HG02798 (cell line): Measurements from ENCODE around the gene SPATA2.
"Not testable (repeated sequence)": the region's sequence is repeated elsewhere in the genome, so short reads cannot be mapped to it uniquely, and the experiment has no call there.

ENCODE experiments used
- ATAC-seq: cut with Tn5 transposase; IDR thresholded peaks from one replicate; pipeline ENCODE4 v1.9.1; 2021; ENCODE audit warnings: mild to moderate bottlenecking; ENCODE audit not compliant: unreplicated experiment, poor library complexity

The SPATA2 gene

GRCh38 chr20:49906101-49906604 lies 9.2 kb downstream of the SPATA2 start:
- no peak for ATAC-seq

- ATAC-seq: no peak
Measured at GRCh38 chr20:49905415-49906091, 9.8 kb downstream of the SPATA2 start.

GRCh38 chr20:49904440-49905214 lies 10.7 kb downstream of the SPATA2 start:
- ATAC-seq: no peak

- no peak for ATAC-seq
Measured at GRCh38 chr20:49901588-49901987, 13.7 kb downstream of the SPATA2 start.

GRCh38 chr20:49899541-49900383 lies 15.6 kb downstream of the SPATA2 start:
- no peak for ATAC-seq

GRCh38 chr20:49896204-49896603 lies 19.1 kb downstream of the SPATA2 start:
- no peak for ATAC-seq

DNA sequence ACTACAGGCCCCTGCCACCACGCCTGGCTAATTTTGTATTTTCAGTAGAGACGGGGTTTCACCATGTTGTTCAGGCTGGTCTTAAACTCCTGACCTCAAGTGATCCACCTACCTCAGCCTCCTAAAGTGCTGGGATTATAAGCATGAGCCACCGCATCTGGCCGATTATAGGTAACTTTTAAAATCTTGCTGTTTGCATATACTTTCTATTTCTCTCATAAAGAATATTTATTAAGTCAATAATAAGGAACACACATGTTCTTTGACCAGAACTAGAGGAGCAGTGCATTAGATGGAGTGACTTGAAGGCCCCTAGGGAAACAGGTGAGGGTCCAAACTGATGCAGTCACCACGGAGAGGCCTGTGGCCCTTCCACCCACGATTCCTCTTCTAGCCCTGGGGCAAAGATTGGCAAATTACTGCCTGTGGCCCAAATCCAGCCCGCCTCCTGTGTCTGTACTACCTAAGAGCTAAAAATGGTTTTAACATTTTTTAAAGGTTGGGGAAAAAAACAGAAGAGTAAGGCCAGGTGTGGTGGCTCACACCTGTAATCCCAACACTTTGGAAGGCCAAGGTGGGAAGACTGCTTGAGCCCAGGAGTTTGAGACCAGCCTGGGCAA lies 19.7 kb downstream of the SPATA2 start:
- ATAC-seq: not testable (repeated sequence)

DNA sequence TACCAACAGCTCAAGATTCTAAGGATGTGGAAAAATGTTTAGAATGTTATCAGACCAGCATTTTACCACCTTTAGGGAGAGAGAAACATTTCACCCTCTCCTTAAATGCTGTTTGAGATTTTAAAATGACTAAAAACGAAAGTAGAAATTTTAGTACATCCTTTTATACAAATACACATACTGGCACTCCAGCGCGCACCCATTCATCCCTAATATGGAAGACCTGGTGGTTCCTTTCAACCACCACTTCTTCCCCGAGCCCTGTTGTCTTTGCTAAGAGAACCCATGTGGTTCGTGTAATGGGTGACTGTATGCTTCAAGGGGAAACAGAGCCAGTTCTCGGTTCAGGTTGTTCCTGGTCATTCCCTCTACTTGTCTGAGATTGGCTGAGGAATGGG lies 21.3 kb downstream of the SPATA2 start:
- ATAC-seq: no peak

DNA sequence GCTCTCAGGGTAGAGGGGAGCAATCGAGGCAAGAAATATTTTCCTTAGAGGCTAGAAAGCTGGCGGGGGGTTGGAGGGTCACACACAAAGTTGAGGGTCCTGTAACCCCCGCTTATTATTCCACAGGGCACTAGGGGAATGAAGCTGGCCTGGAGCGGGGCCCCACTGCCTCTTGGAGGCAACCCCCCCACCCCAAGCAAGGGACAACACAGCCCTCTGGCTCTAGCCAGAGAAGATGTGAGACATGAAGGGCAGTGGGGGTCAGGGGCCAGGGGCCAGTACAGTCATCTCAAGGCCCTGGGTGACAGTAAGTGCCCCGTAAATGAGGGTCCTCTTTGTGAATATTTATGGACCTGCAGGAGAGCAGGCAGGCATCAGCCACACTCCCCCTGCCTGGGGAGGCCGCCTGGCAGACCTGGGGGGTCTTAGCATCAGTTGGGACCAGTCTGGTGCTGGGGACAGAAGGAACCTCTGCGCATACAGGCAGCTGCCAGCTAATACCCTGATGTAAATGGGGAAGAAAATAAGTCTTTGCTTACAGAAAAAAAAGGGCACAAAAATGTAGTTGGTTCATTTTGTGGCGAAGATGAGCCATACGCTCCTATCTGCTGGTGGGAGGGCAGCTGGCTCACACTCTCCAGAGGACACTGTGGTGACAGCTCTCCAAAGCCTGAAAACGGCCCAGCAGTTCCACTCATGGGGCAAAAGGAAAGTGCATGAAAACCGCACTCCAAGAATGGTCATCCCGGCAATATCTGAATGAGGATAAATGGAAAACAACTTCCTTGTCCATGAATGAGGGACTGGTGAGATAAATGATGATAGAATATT lies 21.9 kb downstream of the SPATA2 start:
- no peak for ATAC-seq

- no peak for ATAC-seq
Measured at GRCh38 chr20:49892817-49893216, 22.5 kb downstream of the SPATA2 start.

DNA sequence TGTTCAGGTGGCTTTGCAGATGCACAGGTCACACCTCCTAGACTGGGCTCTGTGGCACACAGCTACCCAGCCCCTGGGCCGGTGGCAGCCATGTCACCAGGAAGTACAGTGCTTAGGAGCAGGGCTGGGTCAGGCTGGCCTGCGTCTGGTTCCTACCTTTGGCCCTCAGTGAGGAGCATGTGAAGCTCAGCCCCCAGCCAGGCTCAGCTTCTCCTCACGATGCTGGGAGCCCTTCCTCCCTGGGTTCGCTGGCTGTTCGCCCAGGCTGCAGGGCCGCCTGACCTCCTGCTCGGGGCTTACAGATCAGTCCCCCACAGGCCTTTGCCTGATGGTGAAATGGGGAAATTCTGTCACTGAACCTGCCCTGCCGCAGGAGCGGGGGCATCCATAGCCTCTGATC lies 23.1 kb downstream of the SPATA2 start:
- no peak for ATAC-seq

- no peak for ATAC-seq
Measured at GRCh38 chr20:49891476-49892110, 23.7 kb downstream of the SPATA2 start.

DNA sequence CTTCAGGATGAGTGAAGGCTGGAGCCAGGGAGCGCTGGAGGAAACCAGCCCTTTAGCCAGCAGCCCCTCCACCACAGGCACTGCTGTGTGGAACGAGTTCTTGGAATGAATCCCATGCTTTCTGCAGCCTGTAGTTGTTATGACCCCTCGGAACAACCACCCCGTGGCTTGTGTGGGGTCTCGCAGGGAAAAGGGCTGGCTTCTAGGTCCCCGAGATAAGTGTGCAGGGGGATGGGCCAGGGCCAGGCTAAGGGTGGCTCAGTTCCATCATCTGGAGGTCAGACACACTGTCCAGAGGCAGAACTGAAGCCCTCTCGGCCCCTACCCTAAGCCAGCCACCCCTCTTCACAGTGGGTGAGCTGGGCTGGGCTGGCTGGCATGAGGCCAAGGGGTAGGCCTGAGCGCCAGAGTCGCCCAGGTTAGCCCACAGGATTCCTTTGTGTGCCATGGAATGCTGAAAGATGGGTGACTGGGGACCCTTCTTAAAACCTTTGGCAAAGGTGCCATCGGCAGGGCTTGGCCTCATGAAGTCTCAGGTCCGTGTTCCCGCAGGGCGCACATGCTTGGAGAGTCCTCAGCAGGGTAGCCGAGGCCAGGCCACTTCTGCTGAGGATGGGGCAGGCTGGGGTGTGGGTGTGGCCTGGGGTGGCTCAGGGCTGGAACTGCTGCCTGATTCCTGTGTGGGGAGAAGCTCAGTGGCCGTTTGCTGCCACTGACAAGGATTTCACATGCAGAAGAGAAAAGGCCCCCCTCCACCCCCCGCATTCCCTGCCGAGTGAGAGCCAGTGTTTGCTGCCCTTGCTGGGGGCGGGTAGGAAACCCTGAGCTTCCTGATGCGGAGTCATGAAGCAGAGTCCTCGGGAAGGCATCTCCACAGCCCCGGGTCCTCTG lies 24.6 kb downstream of the SPATA2 start:
- ATAC-seq: no peak

DNA sequence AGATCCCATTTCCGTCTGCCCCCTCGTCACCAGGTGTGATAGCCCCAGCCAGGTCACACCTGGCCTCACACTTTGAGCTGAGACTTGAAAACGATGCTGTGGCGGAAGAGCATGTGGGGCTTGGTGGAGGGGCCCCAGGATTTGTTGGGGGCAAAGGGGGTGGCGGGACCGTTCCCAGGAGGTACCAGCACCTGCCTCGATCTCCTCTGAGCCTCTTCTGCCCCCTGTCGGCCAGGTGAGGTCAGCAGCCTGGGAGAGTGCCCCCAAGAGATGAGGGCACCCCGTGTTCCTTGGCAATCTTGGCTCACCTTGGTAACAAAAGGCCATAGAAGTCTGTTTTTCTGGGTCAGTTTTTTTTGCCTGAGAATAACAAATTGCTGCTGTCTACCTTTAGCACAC lies 25.4 kb downstream of the SPATA2 start:
- ATAC-seq: no peak

DNA sequence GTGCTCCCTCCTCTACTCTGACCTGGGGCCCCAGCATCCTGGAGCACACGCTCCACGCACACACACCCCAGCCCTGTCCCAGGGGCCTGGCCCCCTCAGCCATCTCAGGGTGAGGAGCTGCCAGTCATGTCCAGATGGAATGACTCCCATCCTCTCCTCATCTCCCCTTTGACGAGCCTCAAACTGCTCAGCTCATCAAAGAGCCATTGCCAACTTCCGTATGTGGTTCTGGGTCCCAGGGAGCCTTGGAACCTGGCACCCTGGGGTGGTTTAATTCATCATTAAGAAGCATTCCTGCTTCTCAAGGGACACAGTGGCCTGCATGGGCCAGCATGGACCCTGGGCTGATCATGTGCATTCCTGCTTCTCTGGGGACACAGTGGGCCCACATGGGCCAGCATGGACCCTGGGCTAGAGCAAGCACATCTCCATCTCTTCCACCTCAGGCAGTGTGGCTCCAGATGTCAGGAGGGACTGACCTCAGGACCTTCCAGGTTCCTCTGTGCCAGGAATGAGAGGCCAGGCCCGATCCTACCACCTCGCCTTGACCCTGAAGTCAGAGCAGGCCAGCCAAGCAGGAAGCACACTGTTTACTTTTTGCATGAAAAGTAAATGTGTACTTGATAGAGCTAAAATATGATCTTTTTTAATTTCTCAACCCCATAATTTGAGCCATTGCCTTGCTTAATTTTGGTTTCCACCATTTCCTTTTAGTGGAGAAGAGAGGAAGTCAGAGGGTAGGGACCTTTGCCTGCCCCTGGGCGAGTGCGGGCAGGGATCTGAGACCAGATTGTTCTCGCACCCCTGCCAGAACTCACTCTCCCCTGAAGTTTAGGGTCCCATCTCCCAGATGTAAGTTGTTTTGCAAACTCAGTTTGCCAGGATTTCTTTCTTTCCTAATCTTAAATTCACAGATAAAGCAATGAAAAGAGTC lies 26.1 kb downstream of the SPATA2 start:
- ATAC-seq: no peak

- no peak for ATAC-seq
Measured at GRCh38 chr20:49888212-49889000, 26.9 kb downstream of the SPATA2 start.
